GM10847 (cell line): ENCODE results near the gene STK31.

Experiments
- POLR2A ChIP-seq: IDR thresholded peaks from 2 replicates; pipeline ENCODE4 v1.6.1; 2011; ENCODE audit not compliant: insufficient read length; ENCODE audit errors: extremely low read depth

STK31 gene

GRCh38 chr7:23767514-23767913 is 57.5 kb downstream of the STK31 start:
- no peak for TF ChIP-seq POLR2A

GRCh38 chr7:23768022-23768421 is 58.0 kb downstream of the STK31 start:
- TF ChIP-seq POLR2A: no peak

GRCh38 chr7:23783115-23783514 is 73.1 kb downstream of the STK31 start:
- TF ChIP-seq POLR2A: no peak

- TF ChIP-seq POLR2A: no peak
These were observed 77.3 kb downstream of the STK31 start for GRCh38 chr7:23787272-23787671.

- TF ChIP-seq POLR2A: no peak
These were observed 78.8 kb downstream of the STK31 start for GRCh38 chr7:23788843-23789242.

- no peak for TF ChIP-seq POLR2A
These were observed 81.7 kb downstream of the STK31 start for GRCh38 chr7:23791721-23792120.

- no peak for TF ChIP-seq POLR2A
These were observed 92.8 kb downstream of the STK31 start for GRCh38 chr7:23802720-23803397.

- TF ChIP-seq POLR2A: no peak
These were observed 94.7 kb downstream of the STK31 start for GRCh38 chr7:23804707-23805106.

GRCh38 chr7:23808421-23808820 is 98.4 kb downstream of the STK31 start:
- TF ChIP-seq POLR2A: no peak

- TF ChIP-seq POLR2A: no peak
These were observed 100.1 kb downstream of the STK31 start for GRCh38 chr7:23810099-23810498.

GRCh38 chr7:23811540-23811939 is 101.5 kb downstream of the STK31 start:
- TF ChIP-seq POLR2A: no peak

- no peak for TF ChIP-seq POLR2A
These were observed 123.4 kb downstream of the STK31 start for GRCh38 chr7:23833405-23833804.

- no peak for TF ChIP-seq POLR2A
These were observed 142.1 kb downstream of the STK31 start for GRCh38 chr7:23852135-23852534.

- TF ChIP-seq POLR2A: no peak
These were observed 143.0 kb downstream of the STK31 start for GRCh38 chr7:23852988-23853387.

GRCh38 chr7:23863209-23863787 is 153.3 kb downstream of the STK31 start:
- TF ChIP-seq POLR2A: no peak

GRCh38 chr7:23864973-23865372 is 155.0 kb downstream of the STK31 start:
- TF ChIP-seq POLR2A: no peak

- TF ChIP-seq POLR2A: no peak
These were observed 163.3 kb downstream of the STK31 start for GRCh38 chr7:23873306-23873705.
